GM23338 (cell line): Measurements from ENCODE around the gene GRAMD1C.
"Not testable (repeated sequence)": the region's sequence is repeated elsewhere in the genome, so short reads cannot be mapped to it uniquely, and the experiment has no call there.

Experiments used
- CREB1 ChIP-seq: fragments of 250-450 bp; sonication (Bioruptor Pico); IDR thresholded peaks from 2 replicates; pipeline ENCODE4 v1.5.0; 2020; ENCODE audit warnings: low read depth, mild to moderate bottlenecking, moderate library complexity
- EZH2 ChIP-seq: fragments of 200-600 bp; sonication (generic); IDR thresholded peaks from one replicate; pipeline ENCODE4 v1.8.0; 2017; ENCODE audit warnings: antibody characterized with exemption, mild to moderate bottlenecking, low read depth; ENCODE audit not compliant: unreplicated experiment
- EZH2phosphoT487 ChIP-seq: fragments of 200-600 bp; sonication (generic); IDR thresholded peaks from one replicate; pipeline ENCODE4 v1.8.1; 2018; ENCODE audit warnings: antibody characterized with exemption; ENCODE audit not compliant: unreplicated experiment
- JUNB ChIP-seq: IDR thresholded peaks from one replicate; pipeline ENCODE4 v1.6.1; 2016; ENCODE audit warnings: antibody characterized with exemption; ENCODE audit not compliant: unreplicated experiment
- NANOG ChIP-seq: IDR thresholded peaks from 2 replicates; pipeline ENCODE4 v1.6.1; 2016; ENCODE audit warnings: antibody characterized with exemption, borderline replicate concordance
- POLR2AphosphoS5 ChIP-seq: IDR thresholded peaks from 2 replicates; pipeline ENCODE4 v1.6.1; 2016; ENCODE audit warnings: antibody characterized with exemption, low read depth
- STAT1 ChIP-seq: IDR thresholded peaks from one replicate; pipeline ENCODE4 v1.6.1; 2016; ENCODE audit warnings: antibody characterized with exemption; ENCODE audit not compliant: unreplicated experiment
- TF ChIP-seq, protein P1 (sequence below), 2 experiments: fragments of 200-600 bp in 1 of 2; sonication (generic) in 1 of 2; conservative IDR thresholded peaks; 2 replicates each; pipeline versions ENCODE4 v1.5.1 to v1.6.1; 2016 to 2017; ENCODE audit warnings: antibody characterized with exemption in 2 of 2, low read depth in 2 of 2, mild to moderate bottlenecking in 2 of 2, moderate library complexity in 1 of 2
- TF ChIP-seq, protein P2 (sequence below): IDR thresholded peaks from one replicate; pipeline ENCODE4 v1.6.1; 2018; ENCODE audit warnings: antibody characterized with exemption; ENCODE audit not compliant: unreplicated experiment
- TF ChIP-seq, protein P3 (sequence below): fragments of 250-450 bp; sonication (Bioruptor Pico); IDR thresholded peaks from 2 replicates; pipeline ENCODE4 v1.5.0; 2020; ENCODE audit warnings: mild to moderate bottlenecking, moderate library complexity

DNA sequence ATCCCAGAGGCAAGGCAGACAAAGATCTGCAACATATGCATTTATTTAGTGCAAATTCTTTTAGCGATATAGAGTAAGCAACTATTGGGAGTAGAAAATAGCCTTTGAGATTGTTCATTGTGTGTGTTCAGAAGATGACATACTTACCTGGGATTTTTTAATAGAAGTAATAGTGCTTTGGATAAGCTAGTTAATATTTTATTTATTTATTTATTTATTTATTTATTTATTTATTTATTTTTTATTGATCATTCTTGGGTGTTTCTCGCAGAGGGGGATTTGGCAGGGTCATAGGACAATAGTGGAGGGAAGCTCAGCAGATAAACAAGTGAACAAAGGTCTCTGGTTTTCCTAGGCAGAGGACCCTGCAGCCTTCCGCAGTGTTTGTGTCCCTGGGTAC is 10.5 kb downstream of the GRAMD1C start:
- TF ChIP-seq, protein P1, sequence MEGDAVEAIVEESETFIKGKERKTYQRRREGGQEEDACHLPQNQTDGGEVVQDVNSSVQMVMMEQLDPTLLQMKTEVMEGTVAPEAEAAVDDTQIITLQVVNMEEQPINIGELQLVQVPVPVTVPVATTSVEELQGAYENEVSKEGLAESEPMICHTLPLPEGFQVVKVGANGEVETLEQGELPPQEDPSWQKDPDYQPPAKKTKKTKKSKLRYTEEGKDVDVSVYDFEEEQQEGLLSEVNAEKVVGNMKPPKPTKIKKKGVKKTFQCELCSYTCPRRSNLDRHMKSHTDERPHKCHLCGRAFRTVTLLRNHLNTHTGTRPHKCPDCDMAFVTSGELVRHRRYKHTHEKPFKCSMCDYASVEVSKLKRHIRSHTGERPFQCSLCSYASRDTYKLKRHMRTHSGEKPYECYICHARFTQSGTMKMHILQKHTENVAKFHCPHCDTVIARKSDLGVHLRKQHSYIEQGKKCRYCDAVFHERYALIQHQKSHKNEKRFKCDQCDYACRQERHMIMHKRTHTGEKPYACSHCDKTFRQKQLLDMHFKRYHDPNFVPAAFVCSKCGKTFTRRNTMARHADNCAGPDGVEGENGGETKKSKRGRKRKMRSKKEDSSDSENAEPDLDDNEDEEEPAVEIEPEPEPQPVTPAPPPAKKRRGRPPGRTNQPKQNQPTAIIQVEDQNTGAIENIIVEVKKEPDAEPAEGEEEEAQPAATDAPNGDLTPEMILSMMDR (conservative IDR thresholded peaks at IDR 0.05; ENCODE audit: low read depth in 2 of 2) = not testable (repeated sequence)
- TF ChIP-seq CREB1, POLR2AphosphoS5, STAT1, EZH2, JUNB, NANOG, EZH2phosphoT487: not testable (repeated sequence)
- TF ChIP-seq, protein P2, sequence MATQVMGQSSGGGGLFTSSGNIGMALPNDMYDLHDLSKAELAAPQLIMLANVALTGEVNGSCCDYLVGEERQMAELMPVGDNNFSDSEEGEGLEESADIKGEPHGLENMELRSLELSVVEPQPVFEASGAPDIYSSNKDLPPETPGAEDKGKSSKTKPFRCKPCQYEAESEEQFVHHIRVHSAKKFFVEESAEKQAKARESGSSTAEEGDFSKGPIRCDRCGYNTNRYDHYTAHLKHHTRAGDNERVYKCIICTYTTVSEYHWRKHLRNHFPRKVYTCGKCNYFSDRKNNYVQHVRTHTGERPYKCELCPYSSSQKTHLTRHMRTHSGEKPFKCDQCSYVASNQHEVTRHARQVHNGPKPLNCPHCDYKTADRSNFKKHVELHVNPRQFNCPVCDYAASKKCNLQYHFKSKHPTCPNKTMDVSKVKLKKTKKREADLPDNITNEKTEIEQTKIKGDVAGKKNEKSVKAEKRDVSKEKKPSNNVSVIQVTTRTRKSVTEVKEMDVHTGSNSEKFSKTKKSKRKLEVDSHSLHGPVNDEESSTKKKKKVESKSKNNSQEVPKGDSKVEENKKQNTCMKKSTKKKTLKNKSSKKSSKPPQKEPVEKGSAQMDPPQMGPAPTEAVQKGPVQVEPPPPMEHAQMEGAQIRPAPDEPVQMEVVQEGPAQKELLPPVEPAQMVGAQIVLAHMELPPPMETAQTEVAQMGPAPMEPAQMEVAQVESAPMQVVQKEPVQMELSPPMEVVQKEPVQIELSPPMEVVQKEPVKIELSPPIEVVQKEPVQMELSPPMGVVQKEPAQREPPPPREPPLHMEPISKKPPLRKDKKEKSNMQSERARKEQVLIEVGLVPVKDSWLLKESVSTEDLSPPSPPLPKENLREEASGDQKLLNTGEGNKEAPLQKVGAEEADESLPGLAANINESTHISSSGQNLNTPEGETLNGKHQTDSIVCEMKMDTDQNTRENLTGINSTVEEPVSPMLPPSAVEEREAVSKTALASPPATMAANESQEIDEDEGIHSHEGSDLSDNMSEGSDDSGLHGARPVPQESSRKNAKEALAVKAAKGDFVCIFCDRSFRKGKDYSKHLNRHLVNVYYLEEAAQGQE = not testable (repeated sequence)
- TF ChIP-seq, protein P3, sequence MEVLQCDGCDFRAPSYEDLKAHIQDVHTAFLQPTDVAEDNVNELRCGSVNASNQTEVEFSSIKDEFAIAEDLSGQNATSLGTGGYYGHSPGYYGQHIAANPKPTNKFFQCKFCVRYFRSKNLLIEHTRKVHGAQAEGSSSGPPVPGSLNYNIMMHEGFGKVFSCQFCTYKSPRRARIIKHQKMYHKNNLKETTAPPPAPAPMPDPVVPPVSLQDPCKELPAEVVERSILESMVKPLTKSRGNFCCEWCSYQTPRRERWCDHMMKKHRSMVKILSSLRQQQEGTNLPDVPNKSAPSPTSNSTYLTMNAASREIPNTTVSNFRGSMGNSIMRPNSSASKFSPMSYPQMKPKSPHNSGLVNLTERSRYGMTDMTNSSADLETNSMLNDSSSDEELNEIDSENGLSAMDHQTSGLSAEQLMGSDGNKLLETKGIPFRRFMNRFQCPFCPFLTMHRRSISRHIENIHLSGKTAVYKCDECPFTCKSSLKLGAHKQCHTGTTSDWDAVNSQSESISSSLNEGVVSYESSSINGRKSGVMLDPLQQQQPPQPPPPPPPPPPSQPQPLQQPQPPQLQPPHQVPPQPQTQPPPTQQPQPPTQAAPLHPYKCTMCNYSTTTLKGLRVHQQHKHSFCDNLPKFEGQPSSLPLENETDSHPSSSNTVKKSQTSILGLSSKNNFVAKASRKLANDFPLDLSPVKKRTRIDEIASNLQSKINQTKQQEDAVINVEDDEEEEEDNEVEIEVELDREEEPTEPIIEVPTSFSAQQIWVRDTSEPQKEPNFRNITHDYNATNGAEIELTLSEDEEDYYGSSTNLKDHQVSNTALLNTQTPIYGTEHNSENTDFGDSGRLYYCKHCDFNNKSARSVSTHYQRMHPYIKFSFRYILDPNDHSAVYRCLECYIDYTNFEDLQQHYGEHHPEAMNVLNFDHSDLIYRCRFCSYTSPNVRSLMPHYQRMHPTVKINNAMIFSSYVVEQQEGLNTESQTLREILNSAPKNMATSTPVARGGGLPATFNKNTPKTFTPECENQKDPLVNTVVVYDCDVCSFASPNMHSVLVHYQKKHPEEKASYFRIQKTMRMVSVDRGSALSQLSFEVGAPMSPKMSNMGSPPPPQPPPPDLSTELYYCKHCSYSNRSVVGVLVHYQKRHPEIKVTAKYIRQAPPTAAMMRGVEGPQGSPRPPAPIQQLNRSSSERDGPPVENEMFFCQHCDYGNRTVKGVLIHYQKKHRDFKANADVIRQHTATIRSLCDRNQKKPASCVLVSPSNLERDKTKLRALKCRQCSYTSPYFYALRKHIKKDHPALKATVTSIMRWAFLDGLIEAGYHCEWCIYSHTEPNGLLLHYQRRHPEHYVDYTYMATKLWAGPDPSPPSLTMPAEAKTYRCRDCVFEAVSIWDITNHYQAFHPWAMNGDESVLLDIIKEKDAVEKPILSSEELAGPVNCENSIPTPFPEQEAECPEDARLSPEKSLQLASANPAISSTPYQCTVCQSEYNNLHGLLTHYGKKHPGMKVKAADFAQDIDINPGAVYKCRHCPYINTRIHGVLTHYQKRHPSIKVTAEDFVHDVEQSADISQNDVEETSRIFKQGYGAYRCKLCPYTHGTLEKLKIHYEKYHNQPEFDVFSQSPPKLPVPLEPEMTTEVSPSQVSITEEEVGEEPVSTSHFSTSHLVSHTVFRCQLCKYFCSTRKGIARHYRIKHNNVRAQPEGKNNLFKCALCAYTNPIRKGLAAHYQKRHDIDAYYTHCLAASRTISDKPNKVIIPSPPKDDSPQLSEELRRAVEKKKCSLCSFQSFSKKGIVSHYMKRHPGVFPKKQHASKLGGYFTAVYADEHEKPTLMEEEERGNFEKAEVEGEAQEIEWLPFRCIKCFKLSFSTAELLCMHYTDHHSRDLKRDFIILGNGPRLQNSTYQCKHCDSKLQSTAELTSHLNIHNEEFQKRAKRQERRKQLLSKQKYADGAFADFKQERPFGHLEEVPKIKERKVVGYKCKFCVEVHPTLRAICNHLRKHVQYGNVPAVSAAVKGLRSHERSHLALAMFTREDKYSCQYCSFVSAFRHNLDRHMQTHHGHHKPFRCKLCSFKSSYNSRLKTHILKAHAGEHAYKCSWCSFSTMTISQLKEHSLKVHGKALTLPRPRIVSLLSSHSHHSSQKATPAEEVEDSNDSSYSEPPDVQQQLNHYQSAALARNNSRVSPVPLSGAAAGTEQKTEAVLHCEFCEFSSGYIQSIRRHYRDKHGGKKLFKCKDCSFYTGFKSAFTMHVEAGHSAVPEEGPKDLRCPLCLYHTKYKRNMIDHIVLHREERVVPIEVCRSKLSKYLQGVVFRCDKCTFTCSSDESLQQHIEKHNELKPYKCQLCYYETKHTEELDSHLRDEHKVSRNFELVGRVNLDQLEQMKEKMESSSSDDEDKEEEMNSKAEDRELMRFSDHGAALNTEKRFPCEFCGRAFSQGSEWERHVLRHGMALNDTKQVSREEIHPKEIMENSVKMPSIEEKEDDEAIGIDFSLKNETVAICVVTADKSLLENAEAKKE (CRISPR knock-in tag) = not testable (repeated sequence)
